ENCODE measurements around the gene TXLNB. TPM values are rescaled to one million over a fixed set of nuclear protein-coding genes. Genes with fewer than 3 reads are reported as not detected.
"Not testable (repeated sequence)": the region's sequence is repeated elsewhere in the genome, so short reads cannot be mapped to it uniquely, and the experiment has no call there.

TXLNB gene
- total RNA-seq, 2 donors from 2014 or later: 0.19 to 0.22 TPM

DNA sequence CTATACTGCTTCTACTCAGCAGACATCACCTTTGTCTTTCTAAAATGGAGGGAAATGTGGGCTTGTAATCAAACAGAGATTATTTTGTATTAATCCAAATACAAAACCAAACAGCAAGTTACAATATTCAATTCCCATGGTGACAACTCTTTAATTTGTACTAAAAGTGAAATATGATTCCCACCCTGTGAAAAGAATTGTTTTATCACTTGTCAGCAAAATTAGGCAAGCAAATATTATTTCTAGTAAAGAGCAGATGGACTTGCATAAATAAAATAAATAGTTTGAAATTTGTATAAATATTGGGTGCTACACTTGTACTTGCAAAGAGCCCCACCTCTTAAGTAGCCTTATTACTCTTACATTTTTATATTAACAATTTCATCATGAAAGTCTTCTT is 6.1 kb upstream of the TXLNB start:
- no peaks in the 10 kb centered on the region for H3K27me3 Mint-ChIP-seq (ENCODE audit: low read depth)
- no peaks in the 10 kb centered on the region for H3K9me3 Mint-ChIP-seq
- peaks cover 39% of the 10 kb centered on the region for H3K4me1 Mint-ChIP-seq (ENCODE audit: low read depth)
- no peak overlapping the region for H3K27ac Mint-ChIP-seq
- H3K36me3 Mint-ChIP-seq (ENCODE audit: insufficient read depth in 2 of 2): peaks cover 0 to 4% of the 10 kb centered on the region in 2 donors
- no peak for ATAC-seq (replicated peaks in 1 of 2)
- no peak for DNase-seq
- no peak overlapping the region for H3K4me3 Mint-ChIP-seq

DNA sequence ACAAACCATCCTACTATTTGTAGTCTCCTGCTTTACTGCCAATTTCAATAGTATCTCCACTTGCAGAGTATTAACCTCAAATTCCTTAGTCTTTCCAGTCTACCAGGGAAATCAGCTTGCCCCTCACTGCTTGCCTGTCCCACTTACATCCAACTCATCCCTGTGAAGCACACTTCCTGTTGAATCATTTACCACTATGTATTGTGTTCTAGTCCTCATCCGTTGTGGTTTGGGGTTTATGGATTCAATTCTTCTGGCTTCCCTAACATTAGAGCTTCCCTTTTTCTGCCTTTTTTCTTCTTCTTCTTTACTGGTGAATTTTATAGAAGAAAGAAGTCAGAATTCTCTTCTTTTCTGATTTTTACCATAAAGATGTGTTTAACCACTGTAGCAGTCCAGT is 5.1 kb upstream of the TXLNB start:
- no peak for ATAC-seq (replicated peaks in 1 of 2)
- no peak overlapping the region for H3K27ac Mint-ChIP-seq
- H3K4me3 Mint-ChIP-seq: no peak overlapping the region
- H3K4me1 Mint-ChIP-seq (ENCODE audit: low read depth): peaks cover 49% of the 10 kb centered on the region
- no peaks in the 10 kb centered on the region for H3K27me3 Mint-ChIP-seq (ENCODE audit: low read depth)
- H3K9me3 Mint-ChIP-seq: no peaks in the 10 kb centered on the region
- peaks cover 0 to 4% of the 10 kb centered on the region in 2 donors for H3K36me3 Mint-ChIP-seq (ENCODE audit: insufficient read depth in 2 of 2)
- no peak for DNase-seq

DNA sequence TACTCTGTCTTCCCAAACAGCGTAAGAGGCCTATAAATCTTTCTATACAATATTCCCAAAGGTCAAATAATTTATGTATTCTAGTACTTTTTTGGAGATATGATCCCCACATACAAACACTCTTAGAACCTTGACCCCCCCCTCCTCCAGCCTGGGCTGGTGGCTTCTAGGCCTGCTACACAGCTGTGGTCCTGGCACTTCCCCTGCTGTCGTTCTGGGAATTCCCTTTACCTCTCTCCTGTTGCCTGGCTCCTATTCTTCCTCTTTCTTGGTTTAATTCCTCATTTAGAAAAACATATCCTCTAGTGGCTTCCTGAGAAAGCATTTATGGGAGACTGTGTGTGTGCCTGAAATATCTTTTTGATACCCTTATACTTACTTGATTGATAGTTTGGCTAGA is 4.1 kb upstream of the TXLNB start:
- Mint-ChIP-seq H3K4me3 (no peak overlapping the region), H3K9me3 (no peaks in the 10 kb centered on the region), H3K4me1 (ENCODE audit: low read depth) (peaks cover 59% of the 10 kb centered on the region), H3K27me3 (ENCODE audit: low read depth) (no peaks in the 10 kb centered on the region), H3K27ac (no peak overlapping the region), H3K36me3 (ENCODE audit: insufficient read depth in 2 of 2) (peaks cover 0 to 4% of the 10 kb centered on the region in 2 donors)
- no peak for DNase-seq
- ATAC-seq (replicated peaks in 1 of 2): no peak

DNA sequence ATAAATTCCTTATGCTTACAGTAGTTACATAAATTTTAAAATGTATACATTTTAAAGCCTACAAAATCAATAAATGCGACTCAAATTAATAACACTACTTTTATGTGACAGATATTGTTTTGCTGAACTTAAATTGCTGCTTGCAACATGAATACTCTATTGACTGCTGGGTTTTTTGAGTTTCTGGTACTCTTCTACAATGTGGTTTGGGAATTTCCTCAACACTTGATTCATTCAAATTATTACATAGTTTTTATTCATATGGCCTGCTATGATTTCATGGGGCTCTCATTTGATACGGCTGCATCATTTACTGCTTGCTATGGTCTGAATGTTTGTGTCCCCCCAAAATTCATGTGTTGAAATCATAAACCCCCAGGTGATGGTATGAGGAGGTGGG is 2.3 kb upstream of the TXLNB start:
- H3K4me3 Mint-ChIP-seq: peak overlapping the region in 1 of 2 donors; percentile 49
- H3K9me3 Mint-ChIP-seq: no peaks in the 10 kb centered on the region
- no peaks in the 10 kb centered on the region for H3K27me3 Mint-ChIP-seq (ENCODE audit: low read depth)
- peaks cover 77% of the 10 kb centered on the region for H3K4me1 Mint-ChIP-seq (ENCODE audit: low read depth)
- peaks cover 0 to 4% of the 10 kb centered on the region in 2 donors for H3K36me3 Mint-ChIP-seq (ENCODE audit: insufficient read depth in 2 of 2)
- ATAC-seq (replicated peaks in 1 of 2): no peak
- DNase-seq: no peak
- H3K27ac Mint-ChIP-seq: peak overlapping the region; percentile 58

DNA sequence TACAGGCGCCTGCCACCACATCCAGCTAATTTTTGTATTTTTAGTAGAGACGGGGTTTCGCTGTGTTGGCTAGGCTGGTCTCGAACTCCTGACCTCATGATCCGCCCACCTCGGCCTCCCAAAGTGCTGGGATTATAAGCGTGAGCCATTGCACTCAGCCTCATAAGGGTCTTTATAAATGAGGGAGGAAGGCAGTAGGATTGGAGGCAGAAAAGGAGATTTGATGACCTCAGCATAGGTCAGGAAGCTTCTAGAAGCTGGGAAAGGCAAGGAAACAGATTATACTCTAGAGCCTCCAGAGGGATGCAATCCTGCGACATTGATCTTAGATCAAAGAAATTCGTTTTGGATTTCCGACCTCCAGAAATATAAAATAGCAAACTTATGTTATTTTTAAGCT is 1.4 kb upstream of the TXLNB start:
- not testable (repeated sequence) for H3K36me3 Mint-ChIP-seq (ENCODE audit: insufficient read depth in 2 of 2); DNase-seq; ATAC-seq (replicated peaks in 1 of 2); H3K9me3 Mint-ChIP-seq; H3K27me3 Mint-ChIP-seq (ENCODE audit: low read depth)
- Mint-ChIP-seq H3K4me1 (ENCODE audit: low read depth) (peaks cover 82% of the 10 kb centered on the region), H3K4me3 (peak overlapping the region in 1 of 2 donors; percentile 89), H3K27ac (peak overlapping the region; percentile 98)

DNA sequence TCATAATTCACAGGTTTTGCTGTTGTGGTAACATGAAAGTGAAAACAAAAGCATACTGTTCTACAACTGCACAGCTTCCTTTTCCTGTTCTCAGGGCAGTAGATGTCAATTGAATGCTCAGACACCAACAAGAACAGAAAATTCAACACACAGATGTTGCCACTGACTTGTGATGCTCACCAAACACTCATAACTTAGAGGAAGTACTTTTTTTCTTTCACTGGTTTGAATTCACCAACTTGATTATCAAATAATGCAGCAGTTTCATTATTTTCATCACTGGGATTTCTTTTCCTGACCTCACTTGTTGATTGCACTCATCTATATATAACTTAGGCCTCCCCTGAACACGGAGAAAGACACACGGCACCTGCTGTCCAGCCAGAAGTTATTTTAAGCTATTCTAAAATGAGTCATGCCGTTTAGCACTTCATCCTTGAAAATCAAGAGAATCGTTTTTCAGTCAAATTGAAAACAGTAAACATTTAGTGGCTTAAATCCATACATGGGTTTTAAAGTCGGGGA is 949 bp downstream of the TXLNB start:
- no peaks in the 10 kb centered on the region for H3K9me3 Mint-ChIP-seq
- peak overlapping the region; percentile 98 for H3K27ac Mint-ChIP-seq
- H3K36me3 Mint-ChIP-seq (ENCODE audit: insufficient read depth in 2 of 2): peaks cover 0 to 4% of the 10 kb centered on the region in 2 donors
- H3K4me3 Mint-ChIP-seq: peak overlapping the region; percentile 70 to 89
- ATAC-seq (replicated peaks in 1 of 2) (peak; percentile 63 to 66), DNase-seq (peak; percentile 15 to 32)
- H3K27me3 Mint-ChIP-seq (ENCODE audit: low read depth): no peaks in the 10 kb centered on the region
- peaks cover 85% of the 10 kb centered on the region for H3K4me1 Mint-ChIP-seq (ENCODE audit: low read depth)

DNA sequence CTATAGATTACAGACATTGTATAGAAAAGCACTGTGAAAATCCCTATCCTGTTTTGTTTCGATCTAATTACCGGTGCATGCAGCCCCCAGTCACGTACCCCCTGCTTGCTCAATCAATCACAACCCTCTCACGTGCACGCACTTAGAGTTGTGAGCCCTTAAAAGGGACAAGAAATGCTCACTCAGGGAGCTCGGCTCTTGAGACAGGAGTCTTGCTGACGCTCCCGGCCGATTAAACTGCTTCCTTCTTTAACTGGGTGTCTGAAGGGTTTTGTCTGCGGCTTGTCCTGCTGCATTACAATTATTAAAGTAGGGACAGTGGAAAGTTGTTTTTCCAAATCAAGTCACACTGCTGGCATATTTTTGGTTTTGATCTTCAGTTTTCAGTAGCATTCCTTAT is 2.6 kb downstream of the TXLNB start:
- peaks cover 83% of the 10 kb centered on the region for H3K4me1 Mint-ChIP-seq (ENCODE audit: low read depth)
- DNase-seq (no peak), ATAC-seq (replicated peaks in 1 of 2) (no peak)
- H3K4me3 Mint-ChIP-seq: no peak overlapping the region
- no peaks in the 10 kb centered on the region for H3K9me3 Mint-ChIP-seq
- H3K27ac Mint-ChIP-seq: no peak overlapping the region
- no peaks in the 10 kb centered on the region for H3K27me3 Mint-ChIP-seq (ENCODE audit: low read depth)
- no peaks in the 10 kb centered on the region for H3K36me3 Mint-ChIP-seq (ENCODE audit: insufficient read depth in 2 of 2)

DNA sequence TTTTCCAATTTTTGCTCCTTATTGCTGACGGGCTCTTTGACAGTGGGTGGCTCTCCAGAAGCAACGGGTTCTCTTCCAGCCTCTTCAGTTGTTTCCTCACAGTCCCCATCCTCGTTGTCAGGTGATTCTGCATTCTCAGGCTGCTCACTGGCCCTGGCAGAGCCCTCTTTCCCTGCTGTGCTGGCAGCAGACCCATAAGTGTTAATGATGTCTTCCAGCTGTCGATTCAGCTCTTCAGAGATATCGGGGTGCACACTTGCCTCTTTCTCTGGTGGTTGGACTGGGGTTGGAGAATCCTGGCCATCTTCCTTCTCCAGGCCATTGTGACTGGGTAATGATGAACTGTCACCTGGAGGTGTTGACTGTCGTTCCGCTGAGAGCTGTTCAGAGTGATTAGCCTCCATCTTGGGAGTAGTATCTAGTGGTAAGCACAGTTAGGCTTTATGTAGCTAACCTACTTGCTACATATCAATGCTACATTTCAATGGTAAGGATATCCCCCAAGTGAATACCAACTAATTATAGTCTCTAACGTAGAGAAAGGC is 3.2 kb downstream of the TXLNB start:
- Mint-ChIP-seq H3K36me3 (ENCODE audit: insufficient read depth in 2 of 2) (no peaks in the 10 kb centered on the region), H3K9me3 (no peaks in the 10 kb centered on the region), H3K27me3 (ENCODE audit: low read depth) (no peaks in the 10 kb centered on the region), H3K4me1 (ENCODE audit: low read depth) (peaks cover 83% of the 10 kb centered on the region), H3K4me3 (no peak overlapping the region), H3K27ac (no peak overlapping the region)
- ATAC-seq (replicated peaks in 1 of 2) (no peak), DNase-seq (no peak)

DNA sequence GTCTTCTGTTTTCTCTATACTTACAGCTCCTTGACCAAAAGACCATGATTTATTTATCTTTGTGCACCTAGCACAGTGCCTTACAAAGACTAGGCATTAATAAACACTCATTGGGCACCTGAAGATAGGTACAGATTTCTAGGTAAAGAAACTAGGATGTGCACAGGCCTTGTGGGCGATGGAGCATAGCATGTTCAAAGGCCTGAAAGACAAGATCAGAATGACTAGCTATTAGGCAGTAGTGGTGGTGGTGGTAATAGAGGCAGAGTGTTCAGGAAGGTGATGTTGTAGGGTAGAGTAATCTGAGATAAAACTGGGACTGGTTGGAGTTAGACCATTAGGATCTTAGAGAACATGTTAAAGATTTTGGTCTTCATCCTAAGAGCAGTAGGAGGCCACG is 3.9 kb downstream of the TXLNB start:
- no peak for DNase-seq
- Mint-ChIP-seq H3K9me3 (no peaks in the 10 kb centered on the region), H3K36me3 (ENCODE audit: insufficient read depth in 2 of 2) (peaks cover 0 to under 1% of the 10 kb centered on the region in 2 donors), H3K27ac (no peak overlapping the region), H3K27me3 (ENCODE audit: low read depth) (no peaks in the 10 kb centered on the region), H3K4me1 (ENCODE audit: low read depth) (peaks cover 83% of the 10 kb centered on the region), H3K4me3 (no peak overlapping the region)
- no peak for ATAC-seq (replicated peaks in 1 of 2)

DNA sequence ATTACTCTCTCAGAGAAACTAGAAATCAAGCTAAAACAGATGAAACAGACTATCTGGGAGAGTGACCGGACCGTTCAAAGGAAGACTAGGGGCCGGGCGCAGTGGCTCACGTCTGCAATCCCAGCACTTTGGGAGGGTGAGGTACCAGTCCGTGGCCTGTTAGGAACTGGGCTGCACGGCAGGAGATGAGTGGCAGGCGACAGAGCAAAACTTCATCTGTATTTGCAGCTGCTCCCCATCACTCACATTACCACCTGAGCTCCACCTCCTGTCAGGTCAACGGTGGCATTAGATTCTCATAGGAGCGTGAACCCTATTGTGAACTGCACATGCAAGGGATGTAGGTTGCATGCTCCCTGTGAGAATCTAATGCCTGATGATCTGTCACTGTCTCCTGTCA is 5.4 kb downstream of the TXLNB start:
- H3K4me1 Mint-ChIP-seq (ENCODE audit: low read depth): peaks cover 77% of the 10 kb centered on the region
- not testable (repeated sequence) for DNase-seq; H3K36me3 Mint-ChIP-seq (ENCODE audit: insufficient read depth in 2 of 2); H3K4me3 Mint-ChIP-seq; ATAC-seq (replicated peaks in 1 of 2); H3K9me3 Mint-ChIP-seq; H3K27ac Mint-ChIP-seq; H3K27me3 Mint-ChIP-seq (ENCODE audit: low read depth)

DNA sequence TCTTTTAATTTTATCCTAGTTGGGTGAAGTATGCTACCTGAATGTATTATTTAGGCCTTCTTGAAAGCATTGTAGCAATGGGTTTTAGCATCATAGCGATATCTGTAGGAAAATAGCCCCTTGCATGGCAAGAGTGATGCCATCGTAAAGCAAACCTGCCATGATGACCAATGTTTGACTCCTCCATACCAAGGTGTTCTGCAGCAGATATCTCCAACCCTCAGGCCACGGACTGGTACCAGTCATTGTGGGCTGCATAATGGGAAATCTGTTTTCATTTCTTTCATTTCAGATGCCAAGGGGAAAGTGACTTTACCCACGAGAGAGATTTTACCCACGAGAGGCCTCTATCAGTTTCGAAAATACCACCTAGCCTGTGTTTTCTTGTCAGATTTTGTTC is 6.2 kb downstream of the TXLNB start:
- peak; percentile 43 to 56 for ATAC-seq (replicated peaks in 1 of 2)
- peaks cover 71% of the 10 kb centered on the region for H3K4me1 Mint-ChIP-seq (ENCODE audit: low read depth)
- DNase-seq: peak in 1 of 2 donors; percentile 19

DNA sequence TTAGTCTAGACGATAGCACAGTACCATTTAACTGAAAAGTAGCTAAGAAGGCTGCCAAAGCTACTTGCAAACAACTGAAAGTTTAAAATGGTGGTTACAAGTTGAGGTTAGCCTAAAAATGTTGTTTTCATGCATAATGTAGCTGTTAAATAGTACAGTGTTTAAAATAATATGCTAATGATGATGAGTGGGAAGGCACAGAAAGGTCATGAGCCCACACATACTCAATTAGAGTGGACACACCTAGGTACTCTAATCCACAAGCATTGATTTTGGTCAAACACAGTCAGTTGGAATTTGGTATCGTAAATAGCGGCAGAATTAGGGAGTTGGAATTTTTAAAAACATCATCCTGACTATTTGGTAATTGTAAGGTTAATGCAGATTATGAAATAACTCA is 7.0 kb downstream of the TXLNB start:
- H3K4me1 Mint-ChIP-seq (ENCODE audit: low read depth): peaks cover 69% of the 10 kb centered on the region
- no peaks in the 10 kb centered on the region for H3K27me3 Mint-ChIP-seq (ENCODE audit: low read depth)
- no peak overlapping the region for H3K4me3 Mint-ChIP-seq
- no peak for ATAC-seq (replicated peaks in 1 of 2)
- no peak overlapping the region for H3K27ac Mint-ChIP-seq
- no peak for DNase-seq
- H3K9me3 Mint-ChIP-seq: no peaks in the 10 kb centered on the region
- peaks cover 0 to 2% of the 10 kb centered on the region in 2 donors for H3K36me3 Mint-ChIP-seq (ENCODE audit: insufficient read depth in 2 of 2)

More for the DNA sequence above, 6.2 kb downstream of the TXLNB start:
- H3K4me3 Mint-ChIP-seq: no peak overlapping the region
- no peak overlapping the region for H3K27ac Mint-ChIP-seq
- H3K9me3 Mint-ChIP-seq: no peaks in the 10 kb centered on the region
- H3K36me3 Mint-ChIP-seq (ENCODE audit: insufficient read depth in 2 of 2): peaks cover 0 to 2% of the 10 kb centered on the region in 2 donors
- no peaks in the 10 kb centered on the region for H3K27me3 Mint-ChIP-seq (ENCODE audit: low read depth)

DNA sequence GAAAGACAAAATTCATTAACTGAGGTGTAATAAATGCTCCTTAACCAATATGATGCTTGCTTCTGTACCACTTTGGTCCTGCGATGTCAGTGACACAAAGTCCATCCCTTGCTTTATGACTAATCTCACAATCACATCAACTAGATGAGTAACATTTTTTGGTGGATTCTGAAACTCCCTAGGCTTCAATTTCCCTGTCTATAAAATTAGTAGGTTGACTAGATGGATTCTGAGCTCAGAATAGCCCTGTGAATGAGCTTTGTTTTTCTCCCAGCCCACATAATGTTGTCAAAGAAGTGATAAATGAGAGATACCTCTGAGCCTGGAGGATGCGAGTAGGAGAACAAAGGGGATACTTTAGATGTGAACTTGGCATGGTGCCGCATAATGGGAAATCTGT is 9.1 kb downstream of the TXLNB start:
- Mint-ChIP-seq H3K36me3 (ENCODE audit: insufficient read depth in 2 of 2) (peaks cover 0 to 2% of the 10 kb centered on the region in 2 donors), H3K4me3 (peak overlapping the region in 1 of 2 donors; percentile 7), H3K27me3 (ENCODE audit: low read depth) (no peaks in the 10 kb centered on the region), H3K27ac (peak overlapping the region; percentile 33), H3K9me3 (no peaks in the 10 kb centered on the region), H3K4me1 (ENCODE audit: low read depth) (peaks cover 73% of the 10 kb centered on the region)
- no peak for DNase-seq
- peak; percentile 79 to 80 for ATAC-seq (replicated peaks in 1 of 2)

DNA sequence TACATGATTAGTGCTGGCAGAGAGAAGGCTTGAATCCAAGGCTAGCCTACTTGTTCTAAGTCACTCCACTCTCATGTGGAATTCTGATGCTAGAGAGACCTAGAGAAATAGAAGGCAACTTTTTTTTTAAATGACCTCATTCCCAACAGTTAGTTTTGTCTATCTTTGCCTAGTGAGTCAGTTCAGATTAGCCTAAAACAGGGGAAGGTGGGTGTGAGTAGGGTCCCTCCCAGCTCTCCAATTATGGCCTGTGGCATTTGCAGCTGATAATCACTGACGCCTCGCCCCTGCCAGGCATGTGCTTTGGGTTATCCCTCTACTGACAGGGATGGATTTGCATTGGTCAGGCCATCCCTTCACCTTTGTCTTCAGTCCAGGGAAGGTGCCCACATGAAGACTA is 13.6 kb downstream of the TXLNB start:
- no peak overlapping the region for H3K27ac Mint-ChIP-seq

More for the DNA sequence above, 13.6 kb downstream of the TXLNB start:
- Mint-ChIP-seq H3K36me3 (ENCODE audit: insufficient read depth in 2 of 2) (peaks cover 0 to 2% of the 10 kb centered on the region in 2 donors), H3K4me3 (no peak overlapping the region), H3K27me3 (ENCODE audit: low read depth) (no peaks in the 10 kb centered on the region), H3K4me1 (ENCODE audit: low read depth) (peaks cover 40% of the 10 kb centered on the region), H3K9me3 (no peaks in the 10 kb centered on the region)
- DNase-seq: no peak
- ATAC-seq (replicated peaks in 1 of 2): no peak
